CD4-positive, alpha-beta T cell treated with Interleukin-17A for 1 hour (primary cell): Measurements from ENCODE around the gene HABP2.

ENCODE experiments used
- DNase-seq: peaks from one replicate; pipeline ENCODE4 v3.0.0-alpha.2; 2020

The HABP2 gene

DNA sequence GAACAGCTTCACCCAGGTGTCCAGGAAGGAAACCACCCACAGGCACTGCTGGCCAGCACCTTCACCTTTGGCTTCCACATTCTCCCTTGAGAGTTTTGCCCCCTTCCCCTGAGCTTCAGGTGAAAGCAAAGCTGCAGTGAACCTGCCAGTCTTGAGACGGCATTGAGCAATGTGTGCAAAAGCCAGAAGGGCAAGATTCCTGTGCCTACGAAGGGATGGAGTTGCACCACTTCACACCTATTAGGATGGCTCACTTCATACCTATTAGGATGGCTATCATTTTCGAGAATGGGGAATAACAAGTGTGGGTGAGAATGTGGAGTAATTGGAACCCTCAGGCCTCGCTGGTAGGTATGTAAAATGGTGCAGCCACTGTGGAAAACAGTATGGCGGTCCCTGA is 7.2 kb downstream of the HABP2 start:
- no peak for DNase-seq

DNA sequence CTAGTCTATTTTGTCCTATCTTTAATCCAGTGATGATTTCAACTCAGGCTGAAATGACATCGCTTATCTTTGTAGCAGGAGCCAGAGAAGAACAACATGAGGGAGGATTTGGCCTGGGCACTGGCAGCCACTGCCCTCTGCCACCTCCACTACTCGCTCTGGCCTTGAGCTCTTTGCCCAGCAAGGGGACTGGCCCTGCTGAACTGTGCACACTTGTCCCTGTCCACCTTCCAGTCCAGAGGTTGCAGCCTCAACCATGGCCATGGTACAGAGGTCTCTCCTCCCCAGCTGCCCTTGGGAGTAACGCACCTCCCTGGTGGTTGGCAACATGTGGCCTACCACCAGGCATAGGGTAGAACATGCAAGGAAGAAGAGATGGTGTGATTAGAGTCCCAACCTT is 8.4 kb downstream of the HABP2 start:
- no peak for DNase-seq

DNA sequence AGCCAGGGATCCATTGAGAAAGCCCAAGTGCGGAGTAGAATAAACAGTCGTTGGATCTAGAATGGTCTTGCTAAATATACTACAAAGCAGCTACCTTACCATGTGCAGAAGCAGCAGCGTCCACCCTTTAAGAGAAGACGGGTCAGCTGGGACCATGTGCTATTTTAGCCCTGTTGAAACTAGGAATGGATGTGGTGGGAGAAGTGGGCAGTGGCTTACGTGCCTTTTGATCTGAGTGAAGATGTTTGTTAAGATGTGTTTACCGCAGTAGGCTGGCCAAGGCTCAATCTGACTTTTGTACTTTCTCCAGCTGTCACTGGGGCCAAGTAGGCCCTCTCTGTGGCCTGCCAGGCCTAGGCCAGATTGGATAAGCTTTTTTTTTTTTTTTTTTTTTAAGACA is 9.2 kb downstream of the HABP2 start:
- DNase-seq, result no peak

DNA sequence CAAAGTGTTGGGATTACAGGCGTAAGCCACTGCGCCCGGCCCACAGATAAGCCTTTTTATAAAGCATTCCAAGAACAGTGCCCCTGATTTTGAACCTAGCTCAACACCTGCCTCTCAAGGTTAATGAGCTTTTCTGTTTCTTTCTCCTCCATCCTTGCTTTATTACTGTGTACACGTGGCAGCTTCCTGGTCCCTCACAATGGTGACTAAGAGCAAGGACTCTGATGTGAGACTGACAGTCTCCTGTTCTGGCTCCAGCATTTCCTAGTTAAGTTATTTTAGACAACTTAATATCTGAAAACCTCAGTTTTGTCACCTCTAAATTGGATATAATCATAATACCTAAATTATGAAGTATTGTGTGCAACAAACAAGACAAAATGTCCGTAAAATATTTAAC is 9.9 kb downstream of the HABP2 start:
- DNase-seq, result no peak

DNA sequence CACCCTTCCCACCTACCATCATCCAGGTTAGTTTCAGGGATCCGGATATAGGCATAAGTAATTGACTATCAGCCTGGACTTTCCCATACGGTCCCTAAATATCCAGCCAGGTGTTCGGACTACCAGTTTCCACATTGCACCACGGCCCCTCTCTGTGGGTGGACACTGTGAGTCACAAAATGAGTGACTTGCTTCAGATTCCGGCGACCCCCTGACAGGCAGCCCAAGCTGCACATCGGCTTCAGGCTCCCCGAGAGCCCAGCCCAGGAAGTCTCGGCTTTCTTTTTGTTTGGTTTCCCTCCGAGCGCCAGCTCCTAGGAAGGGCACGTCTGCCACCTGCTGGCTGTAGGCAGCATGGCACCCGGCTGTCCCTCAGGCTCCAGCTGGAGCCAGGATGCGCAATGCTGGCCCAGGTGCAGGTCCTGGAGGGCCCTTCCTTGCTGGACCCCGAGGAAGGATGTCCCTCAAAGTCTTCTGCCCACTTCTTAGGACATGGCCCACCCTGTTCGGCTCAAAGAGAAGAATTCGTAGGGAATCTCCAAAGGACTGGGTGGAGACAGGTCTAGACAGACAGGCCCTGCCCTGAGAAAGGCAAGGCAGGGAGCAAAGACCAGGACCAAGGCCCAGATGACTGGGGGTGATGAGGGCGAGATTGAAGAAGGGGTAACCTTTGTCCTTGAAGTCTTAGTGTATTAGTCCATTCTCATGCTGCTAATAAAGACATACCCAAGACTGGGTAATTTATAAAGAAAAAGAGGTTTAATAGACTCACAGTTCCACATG is 10.6 kb downstream of the HABP2 start:
- DNase-seq, result peak; percentile 58

DNA sequence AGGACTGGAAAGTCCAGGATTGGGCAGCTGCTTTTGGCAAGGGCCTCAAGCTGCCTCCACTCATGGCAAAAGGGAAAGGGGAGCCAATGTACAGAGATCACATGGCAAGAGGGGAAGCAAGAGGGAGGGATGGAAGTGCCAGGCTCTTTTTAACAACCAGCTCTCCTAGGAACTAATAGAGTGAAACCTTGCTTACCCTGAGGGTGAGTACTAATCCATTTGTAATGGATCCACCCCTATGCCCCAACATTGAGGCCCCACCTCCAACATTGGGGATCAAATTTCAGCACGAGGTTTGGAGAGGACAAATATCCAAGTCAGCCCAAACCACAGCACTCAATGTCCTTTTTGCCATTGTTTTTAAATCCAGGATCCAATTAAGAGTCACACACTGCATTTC is 12.5 kb downstream of the HABP2 start:
- no peak for DNase-seq

DNA sequence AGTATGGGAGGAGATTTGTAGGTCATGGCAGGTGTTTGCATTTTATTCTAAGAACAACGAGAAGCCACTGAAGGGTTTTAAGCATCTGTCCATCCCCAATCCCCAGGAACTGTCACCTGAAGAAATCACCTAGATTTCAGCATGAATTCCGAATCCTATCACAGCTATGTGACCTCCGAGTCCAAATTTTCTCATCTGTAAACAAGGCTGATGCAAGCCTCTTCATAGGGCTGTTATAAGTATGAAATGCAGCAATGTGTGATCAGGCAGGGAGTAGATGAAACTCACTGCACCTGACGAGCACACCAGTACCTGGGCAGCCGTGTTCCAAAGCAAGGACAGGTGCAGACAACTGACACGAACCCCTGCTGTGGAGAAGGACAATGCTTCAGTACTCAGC is 14.0 kb downstream of the HABP2 start:
- DNase-seq, result no peak

DNA sequence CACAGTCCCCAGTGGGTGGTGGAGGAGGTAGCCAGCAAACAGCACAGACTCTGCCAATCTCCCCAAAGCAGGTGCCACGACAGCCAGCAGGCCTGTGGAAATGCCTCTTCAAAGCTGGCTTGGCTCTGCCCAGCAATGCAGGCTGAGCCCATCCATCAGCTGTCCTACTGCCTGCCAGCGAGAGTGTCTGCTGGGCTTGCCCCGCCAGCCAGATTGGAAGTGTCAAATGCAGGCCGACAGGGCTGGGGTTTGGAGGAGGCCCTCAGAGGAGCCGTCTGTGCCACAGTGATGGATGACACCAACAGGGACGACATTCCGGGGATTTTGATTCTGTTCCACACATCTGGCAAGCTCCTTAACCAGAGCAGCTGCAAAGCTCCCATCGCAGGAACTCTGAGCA is 16.7 kb downstream of the HABP2 start:
- DNase-seq, result no peak

DNA sequence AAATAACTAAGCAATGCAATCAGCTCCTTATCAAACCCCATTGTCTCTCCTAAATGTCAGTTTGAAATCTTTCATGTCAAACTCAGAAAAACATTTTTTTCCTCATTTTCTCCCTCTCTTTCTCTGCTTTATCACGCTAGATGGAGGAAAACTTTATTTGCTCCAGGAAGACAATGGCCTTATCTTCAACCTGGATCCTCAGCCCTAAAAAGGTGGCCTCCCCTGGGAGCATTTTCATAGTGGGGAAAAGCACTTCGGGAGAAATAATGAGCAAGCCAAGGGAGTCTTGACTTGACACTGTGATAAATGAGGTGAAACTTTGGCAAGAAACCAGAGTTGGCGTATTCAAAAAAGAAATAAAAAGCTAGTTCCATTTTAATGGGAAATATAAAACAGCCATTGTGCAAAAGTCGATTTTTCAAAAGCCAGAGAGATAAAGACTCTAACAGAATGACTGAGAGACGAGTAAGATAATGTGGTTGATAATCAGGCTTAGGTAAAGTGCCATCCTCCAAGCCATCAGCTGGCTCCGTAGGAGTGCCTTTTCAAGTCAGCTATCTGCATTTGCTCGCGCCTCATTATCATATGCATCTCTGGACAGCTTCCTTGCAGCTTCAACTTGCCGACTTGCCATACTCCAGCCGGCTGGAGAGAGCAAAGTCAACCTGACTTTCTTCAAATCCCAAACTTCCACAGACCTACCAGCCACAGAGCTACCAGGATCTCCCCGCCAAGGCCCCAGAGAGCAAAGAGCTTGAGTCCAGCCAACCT is 19.9 kb downstream of the HABP2 start:
- DNase-seq, result no peak

DNA sequence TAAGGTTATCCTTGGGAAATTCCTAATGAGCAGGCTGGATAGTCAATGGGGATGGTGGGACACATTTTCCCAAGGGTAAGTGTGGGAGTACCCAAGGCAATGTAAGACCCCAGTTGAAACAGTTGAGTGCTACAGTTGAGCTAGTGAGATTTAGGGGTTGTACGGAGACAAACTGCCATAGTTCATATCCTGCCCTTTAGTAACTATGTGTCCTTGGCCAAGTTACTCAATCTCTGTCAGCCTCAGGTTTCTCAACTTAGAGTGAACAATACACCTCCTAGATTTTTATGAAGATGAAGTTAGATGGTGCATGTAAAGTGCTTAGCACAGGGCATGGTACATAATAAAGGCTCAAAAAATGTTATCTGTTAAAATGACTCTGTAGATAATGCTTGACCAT is 20.5 kb downstream of the HABP2 start:
- DNase-seq, result no peak

DNA sequence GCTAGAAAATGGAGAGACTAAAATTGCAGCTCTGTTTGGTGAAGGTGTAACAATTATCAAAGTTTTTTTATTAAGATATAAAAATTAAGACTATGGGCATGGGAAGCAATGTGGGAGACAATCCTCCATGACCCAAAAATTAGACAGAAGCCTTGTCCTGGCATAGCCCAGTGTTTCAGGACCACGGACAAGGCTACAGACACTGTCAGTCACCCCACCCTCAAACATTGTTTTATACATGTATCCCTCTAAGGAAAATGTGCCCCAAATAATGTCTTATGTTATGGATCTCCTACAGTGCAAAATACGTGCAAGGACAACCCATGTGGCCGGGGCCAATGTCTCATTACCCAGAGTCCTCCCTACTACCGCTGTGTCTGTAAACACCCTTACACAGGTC is 24.0 kb downstream of the HABP2 start:
- DNase-seq, result no peak

DNA sequence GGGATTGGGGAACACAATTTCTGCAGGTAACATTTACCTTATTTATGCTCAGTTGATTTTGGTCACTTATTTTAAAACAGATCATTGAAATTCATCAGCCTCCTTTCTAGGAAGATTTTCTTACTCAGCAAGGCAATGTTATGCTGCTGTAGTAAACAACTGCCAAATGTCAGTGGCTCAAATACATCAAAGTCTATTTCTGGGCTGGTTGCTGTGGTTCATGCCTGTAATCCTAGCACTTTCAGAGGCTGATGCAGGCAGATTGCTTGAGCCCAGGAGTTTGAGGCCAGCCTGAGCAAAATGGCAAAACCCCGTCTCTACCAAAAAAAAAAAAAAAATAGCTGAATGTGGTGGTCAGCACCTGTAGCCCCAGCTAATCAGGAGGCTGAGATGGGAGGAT is 25.9 kb downstream of the HABP2 start:
- no peak for DNase-seq

DNA sequence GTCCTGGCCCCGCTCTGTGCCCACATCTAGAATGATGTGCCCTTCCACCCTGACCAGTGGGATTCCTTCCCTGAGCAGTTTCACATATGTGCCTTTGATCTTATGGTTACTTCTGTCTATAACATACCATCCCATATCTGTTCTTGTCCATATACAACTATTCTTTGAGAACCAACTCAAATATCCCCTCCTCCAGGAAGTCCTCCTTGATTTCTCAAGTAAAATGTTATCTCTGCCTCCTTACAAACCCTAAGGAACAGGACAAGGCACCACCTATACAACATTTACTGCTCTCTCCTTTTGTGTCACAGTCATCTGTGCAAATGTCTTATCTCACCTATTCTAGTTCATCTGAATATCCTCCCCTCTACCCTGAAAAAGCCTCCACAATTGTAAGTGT is 28.2 kb downstream of the HABP2 start:
- DNase-seq, result no peak

DNA sequence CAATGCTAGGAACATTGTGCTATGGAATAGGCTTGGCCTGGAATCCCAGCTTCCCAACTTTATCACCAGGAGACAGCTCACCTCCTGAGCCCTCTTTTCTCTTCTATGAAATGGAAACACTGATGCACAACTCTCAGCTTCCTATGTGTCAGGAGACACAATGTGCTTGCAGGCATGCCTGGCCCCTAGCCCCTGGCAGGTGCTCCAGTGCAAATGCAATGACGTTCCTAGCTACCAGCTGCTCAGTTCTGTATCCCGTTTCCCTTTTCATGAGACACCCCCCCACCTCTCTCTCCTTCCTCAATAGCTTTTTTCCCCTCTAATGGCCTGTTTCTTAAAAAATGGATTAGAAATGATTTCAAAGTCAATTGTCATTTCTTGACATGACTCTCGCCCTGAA is 30.7 kb downstream of the HABP2 start:
- DNase-seq, result no peak

DNA sequence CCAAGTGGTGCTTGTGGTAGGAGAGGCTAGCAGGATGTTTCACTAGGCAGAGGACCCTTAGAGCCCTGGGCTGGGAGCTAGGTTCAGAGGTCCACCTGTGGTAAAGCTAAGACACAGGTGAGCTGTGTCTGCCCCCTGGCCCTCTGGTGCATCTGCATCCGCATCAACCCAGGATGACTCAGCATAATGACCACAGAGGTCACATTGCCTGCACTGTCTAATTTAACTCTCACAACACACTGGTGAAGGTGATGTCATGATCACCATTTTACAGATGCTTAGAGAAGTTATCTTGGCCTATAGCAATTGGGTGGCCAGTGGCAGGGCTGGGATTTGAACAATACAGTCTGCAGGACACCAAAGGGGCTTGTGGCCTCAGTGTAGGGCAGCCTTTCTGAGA is 33.1 kb downstream of the HABP2 start:
- DNase-seq, result no peak

DNA sequence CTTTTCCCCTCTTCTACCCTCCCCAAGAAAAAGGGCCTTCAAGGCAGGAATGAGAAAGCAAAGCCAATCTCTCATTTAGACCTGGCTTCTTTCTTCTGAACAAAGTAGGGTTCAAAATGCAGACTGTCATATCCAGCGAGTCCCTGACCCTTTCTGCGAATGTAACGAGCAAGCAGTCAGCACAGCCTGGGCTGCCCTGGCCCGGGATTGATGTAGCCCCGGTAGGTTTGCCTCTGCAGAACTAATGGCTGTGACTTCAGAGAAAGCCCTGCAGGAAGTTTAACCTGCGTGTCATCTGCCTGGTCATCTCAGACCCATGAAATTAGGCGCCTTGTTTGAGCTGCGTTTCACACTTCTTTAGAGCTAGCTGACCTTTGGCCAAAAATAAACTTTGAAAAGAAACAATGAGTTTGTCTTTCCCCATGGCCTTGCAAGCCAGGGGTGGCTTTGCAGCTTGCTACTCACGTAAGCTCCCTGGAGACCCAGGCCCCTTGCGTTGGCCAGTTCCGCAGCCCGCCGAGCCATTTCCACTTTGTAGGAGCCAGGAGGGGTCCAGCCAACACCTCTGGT is 36.4 kb downstream of the HABP2 start:
- no peak for DNase-seq

DNA sequence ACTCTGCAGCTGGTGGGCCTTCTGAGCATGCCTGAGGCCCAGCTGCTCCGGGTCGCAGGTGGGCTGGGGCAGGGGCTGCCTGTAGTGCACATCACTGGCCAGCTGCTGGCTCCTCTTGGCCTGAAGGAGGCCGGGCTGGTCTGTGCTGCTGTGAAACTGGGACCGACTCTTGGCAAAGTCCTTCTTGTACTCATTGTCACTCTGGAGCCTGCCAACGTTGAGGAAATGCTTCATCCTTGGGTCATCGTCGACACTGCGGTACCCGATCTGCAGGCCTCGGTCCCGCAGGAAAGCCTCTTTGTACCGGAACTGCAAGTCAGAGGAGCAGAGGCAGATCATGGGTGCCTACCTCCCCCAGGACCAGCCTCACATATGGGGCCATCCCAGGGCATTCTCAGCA is 37.7 kb downstream of the HABP2 start:
- DNase-seq, result no peak

DNA sequence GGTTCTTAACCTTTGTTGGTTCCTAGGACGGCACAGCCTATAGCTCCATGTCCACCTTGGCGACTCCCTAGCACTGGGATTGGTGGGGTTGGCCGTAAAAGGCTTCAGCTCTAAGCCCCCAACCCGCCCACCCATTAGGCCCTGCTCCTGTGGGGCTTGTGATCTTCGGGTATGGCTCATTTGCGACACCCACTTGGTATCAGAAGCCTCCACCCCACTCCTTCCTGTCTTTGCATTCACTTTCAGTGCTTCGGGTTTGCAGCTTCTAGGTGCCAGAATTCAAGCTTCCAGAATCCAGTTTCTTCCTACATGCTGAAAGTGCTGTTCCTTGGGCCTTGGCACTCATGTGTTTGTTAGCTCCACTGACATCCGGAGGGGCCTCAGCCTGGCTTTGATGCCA is 39.5 kb downstream of the HABP2 start:
- no peak for DNase-seq

DNA sequence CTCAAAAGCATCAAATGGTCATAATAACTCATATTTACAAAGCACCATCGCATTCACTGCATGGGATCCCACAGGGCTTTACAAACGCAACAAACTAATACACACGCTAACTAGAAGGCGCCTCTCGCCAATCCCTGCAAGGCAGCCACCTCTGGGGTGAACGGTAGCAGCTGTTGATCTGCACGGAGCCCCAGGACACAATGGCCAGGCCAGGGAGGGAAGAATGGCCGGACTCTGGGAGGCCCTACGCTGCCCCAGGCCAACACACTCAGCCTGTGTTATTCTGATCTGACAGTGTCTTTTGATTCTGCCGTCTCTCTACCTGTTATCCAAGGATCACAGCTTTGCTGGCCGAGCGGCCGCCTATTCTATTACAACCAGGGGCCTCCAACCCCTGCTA is 41.8 kb downstream of the HABP2 start:
- DNase-seq, result no peak

DNA sequence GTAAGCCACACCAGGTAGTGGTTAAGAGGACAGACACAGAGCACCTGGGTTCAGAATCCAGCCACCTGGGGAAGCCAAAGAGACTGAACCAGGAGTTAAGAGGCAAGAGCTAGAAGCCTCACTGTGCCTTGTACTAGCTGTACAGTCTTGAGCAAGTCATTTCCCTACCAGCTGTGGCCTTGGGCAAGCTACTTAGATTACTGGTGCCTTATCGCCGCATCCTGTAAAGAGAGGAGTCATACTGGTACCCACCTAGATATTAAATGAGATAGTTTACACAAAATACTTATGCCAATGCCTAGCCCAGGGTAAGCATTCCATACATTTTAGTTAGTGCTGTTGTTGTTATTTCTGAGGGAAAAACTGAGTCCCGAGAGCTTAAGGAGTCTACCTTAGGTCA is 47.7 kb downstream of the HABP2 start:
- no peak for DNase-seq

DNA sequence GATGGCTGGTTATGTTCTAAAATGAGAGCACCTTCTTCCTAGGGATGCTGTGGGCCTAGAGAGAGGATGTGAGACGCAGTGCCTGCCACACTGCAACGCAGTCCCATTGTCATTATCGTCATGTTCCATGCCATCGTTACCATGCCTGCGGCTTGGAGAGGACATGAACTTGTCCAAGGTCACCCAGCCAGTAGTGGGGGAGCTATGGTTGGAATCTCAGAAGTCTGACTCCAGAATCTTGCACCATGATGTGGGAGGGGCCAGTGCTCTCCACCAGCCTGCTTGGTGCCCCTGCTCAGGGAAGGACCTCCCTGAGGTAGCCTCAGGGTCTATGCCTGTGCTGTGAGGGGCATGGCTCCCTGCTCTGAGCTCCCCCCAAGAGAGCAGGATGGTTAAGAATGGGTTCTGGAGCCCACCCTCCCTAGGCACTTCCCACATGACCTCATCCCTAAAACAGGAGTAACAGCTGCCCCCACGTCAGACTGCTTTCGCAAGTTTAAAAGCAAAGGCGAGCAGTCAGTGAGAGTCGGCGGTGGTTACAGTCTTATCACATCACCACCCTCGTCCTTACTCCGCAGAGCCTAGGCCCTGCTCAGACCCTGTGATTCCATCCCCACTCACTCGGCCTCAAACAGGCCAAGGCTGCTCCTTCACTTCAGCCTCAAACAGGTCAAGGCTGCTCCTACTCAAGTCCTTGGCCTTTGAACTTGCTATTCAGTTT is 50.4 kb downstream of the HABP2 start:
- DNase-seq, result no peak

DNA sequence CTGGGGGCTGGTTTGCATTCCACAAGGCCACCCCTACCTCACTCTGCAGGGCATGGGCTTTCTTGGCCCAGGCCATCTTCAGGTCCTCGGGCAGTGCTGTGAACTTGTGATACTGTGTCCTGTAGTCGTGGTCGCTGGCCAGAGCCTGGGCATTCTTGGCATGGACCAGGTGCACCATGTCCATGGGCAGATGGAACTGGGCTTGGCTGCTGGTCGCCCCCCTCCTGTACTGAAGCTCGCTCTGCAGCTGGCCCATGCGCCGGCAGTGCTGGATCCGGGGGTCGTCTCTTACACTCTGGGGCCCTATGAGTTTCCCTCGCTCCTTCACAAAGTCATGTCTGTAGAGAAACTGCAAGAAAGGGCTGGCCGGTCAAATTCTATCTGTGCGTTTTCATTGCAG is 51.7 kb downstream of the HABP2 start:
- no peak for DNase-seq

DNA sequence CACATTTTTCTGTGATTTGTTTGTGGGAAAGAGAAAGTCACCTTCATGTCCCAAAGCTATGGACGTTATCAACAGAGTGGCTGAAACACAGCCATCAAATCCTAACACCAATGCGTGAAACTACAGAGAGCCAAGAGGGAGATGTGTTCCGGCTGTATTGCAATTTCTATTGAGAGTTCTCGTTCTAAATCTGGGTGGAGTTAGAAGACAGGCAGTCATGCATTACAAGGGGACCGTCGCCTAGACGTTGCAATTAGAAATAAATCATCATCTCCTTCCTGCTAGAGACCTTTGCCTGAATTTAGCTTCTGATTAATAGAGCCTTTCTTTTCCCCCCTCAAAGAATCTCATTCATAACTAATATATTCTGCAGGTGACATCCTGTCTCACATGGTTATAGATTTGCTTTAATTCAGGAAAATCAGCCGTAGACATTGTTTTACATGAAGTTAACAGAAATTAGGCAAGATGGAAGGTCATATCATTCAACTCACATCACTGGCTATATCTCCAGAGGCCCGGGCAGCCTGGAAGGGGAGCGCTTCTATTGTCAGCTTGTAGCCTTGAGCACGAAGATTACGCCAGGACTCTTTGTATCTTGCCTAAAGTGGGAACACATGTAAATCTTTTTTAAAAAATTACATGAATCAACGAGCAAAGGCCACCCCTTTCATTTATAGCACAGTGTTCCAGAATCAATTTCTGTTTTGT is 52.6 kb downstream of the HABP2 start:
- no peak for DNase-seq
